Right kidney (tissue), 1 donor: Measurements from ENCODE around the gene LMF1.

Source experiments
- DNase-seq: peaks from one replicate; pipeline ENCODE4 v3.0.0-alpha.2; 2016

The LMF1 gene

GRCh38 chr16:985646-986400 is 15.0 kb upstream of the LMF1 start:
- DNase-seq: no peak

- DNase-seq: no peak
Observed at GRCh38 chr16:984736-985636, 14.2 kb upstream of the LMF1 start.

GRCh38 chr16:984121-984694 is 13.4 kb upstream of the LMF1 start:
- no peak for DNase-seq

- peak; percentile 67 for DNase-seq
Observed at GRCh38 chr16:983044-984030, 12.6 kb upstream of the LMF1 start.

GRCh38 chr16:982145-983043 is 11.6 kb upstream of the LMF1 start:
- peak; percentile 66 for DNase-seq

- no peak for DNase-seq
Observed at GRCh38 chr16:981695-982144, 10.9 kb upstream of the LMF1 start, which contains the start of gene SOX8. SOX8 (plus strand) TSS chr16:981770; CDS start chr16:981923, 153 bp downstream.

- DNase-seq: peak; percentile 63
Observed at GRCh38 chr16:980595-980854, 9.7 kb upstream of the LMF1 start.

- DNase-seq: no peak
Observed at GRCh38 chr16:979859-980594, 9.2 kb upstream of the LMF1 start.

- DNase-seq: no peak
Observed at GRCh38 chr16:979147-979546, 8.4 kb upstream of the LMF1 start.

GRCh38 chr16:978403-978802 is 7.6 kb upstream of the LMF1 start:
- DNase-seq: no peak

- DNase-seq: no peak
Observed at GRCh38 chr16:977896-978295, 7.1 kb upstream of the LMF1 start.

- no peak for DNase-seq
Observed at GRCh38 chr16:977081-977701, 6.4 kb upstream of the LMF1 start.

GRCh38 chr16:976389-976931 is 5.7 kb upstream of the LMF1 start:
- no peak for DNase-seq

GRCh38 chr16:975291-975690 is 4.5 kb upstream of the LMF1 start:
- DNase-seq: no peak

- no peak for DNase-seq
Observed at GRCh38 chr16:974611-975261, 4.0 kb upstream of the LMF1 start.

GRCh38 chr16:974001-974601 is 3.3 kb upstream of the LMF1 start:
- DNase-seq: peak; percentile 51

- DNase-seq: no peak
Observed at GRCh38 chr16:973366-973765, 2.6 kb upstream of the LMF1 start.

GRCh38 chr16:972316-973002 is 1.7 kb upstream of the LMF1 start:
- DNase-seq: peak; percentile 6
